NCI-H187 (cell line): ENCODE measurements around the gene ARID3A.

ENCODE experiments used
- DNase-seq, 2 experiments: peaks; one replicate each; lab custom pipeline; 2025; lab: John Stamatoyannopoulos, UW

Gene ARID3A

GRCh38 chr19:963486-963951 lies 37.7 kb downstream of the ARID3A start:
- no peak for DNase-seq

GRCh38 chr19:964116-964520 lies 38.3 kb downstream of the ARID3A start:
- DNase-seq = no peak

- DNase-seq = no peak
These were observed 39.2 kb downstream of the ARID3A start for GRCh38 chr19:964761-965694.

- DNase-seq = no peak
These were observed 40.8 kb downstream of the ARID3A start for GRCh38 chr19:966485-967088.

GRCh38 chr19:970695-971094 lies 44.9 kb downstream of the ARID3A start:
- no peak for DNase-seq

- DNase-seq = no peak
These were observed 46.0 kb downstream of the ARID3A start for GRCh38 chr19:971795-972194.

GRCh38 chr19:972281-972680 lies 46.4 kb downstream of the ARID3A start:
- no peak for DNase-seq

- DNase-seq = no peak
These were observed 48.1 kb downstream of the ARID3A start for GRCh38 chr19:973726-974563.

- no peak for DNase-seq
These were observed 48.9 kb downstream of the ARID3A start for GRCh38 chr19:974564-975257.

GRCh38 chr19:976476-976875 lies 50.6 kb downstream of the ARID3A start:
- no peak for DNase-seq

- DNase-seq = no peak
These were observed 51.2 kb downstream of the ARID3A start for GRCh38 chr19:977058-977464.

GRCh38 chr19:979318-979741 lies 53.5 kb downstream of the ARID3A start:
- no peak for DNase-seq

- no peak for DNase-seq
These were observed 54.5 kb downstream of the ARID3A start for GRCh38 chr19:980133-980998.

- DNase-seq = peak; percentile 28 to 43
These were observed 56.8 kb downstream of the ARID3A start for GRCh38 chr19:982567-983170.

- DNase-seq = peak; percentile 74 to 97
These were observed 58.5 kb downstream of the ARID3A start, which contains the start of gene WDR18 for GRCh38 chr19:984165-984967. TSS of gene WDR18 (plus strand) at chr19:984345. CDS start at chr19:984354, 9 bp downstream.

- DNase-seq = no peak
These were observed 60.2 kb downstream of the ARID3A start for GRCh38 chr19:986083-986482.

GRCh38 chr19:988081-988480 lies 62.2 kb downstream of the ARID3A start:
- DNase-seq = no peak

GRCh38 chr19:988510-988909 lies 62.7 kb downstream of the ARID3A start:
- DNase-seq = no peak

GRCh38 chr19:989381-990081 lies 63.7 kb downstream of the ARID3A start:
- DNase-seq = no peak
